Gastroesophageal sphincter (tissue), 3 donors: Measurements from ENCODE around the gene BRINP3.

Source experiments
- CTCF ChIP-seq, 4 experiments: fragments of 200-600 bp in 2 of 4; fragments of 450-650 bp in 2 of 4; sonication (generic) in 1 of 4; IDR thresholded peaks; one replicate each; pipeline ENCODE4 v1.5.1; 2017 to 2019; ENCODE audit warnings: antibody characterized with exemption in 4 of 4, mild to moderate bottlenecking in 2 of 4, moderate library complexity in 2 of 4
- POLR2AphosphoS5 ChIP-seq: sonication (generic); formaldehyde crosslinking; IDR thresholded peaks from one replicate; pipeline ENCODE4 v1.6.1; 2017; ENCODE audit warnings: antibody characterized with exemption

- TF ChIP-seq CTCF (IDR thresholded peaks at IDR 0.05) (no peak), POLR2AphosphoS5 (no peak)
Observed at GRCh38 chr1:190353538-190354101, 124.0 kb downstream of the BRINP3 start.
